ENCODE data around the gene JAM3.

Gene JAM3

DNA sequence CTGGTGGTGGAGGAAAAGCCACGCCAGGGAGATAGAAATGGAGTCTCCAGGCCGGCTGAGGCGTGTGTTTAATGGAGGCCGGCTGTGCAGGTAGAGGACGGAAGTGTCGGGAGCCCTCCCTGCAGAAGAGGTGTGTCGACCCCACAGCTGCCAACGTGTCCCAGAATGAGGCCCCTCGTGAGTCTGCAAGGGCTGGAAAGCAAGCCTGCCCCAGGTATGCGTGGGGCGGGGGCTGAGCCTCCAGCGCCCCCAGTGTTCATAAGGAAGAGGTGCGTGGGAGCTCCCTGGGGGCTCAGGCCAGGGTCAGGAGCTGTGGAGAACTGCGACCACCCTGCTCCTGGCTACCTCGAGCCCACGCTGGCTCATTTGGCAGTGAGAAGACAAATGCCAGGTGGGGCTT is 38.0 kb upstream of the JAM3 start:
- Histone ChIP-seq H3K27me3 (replicated peaks; ENCODE audit: control insufficient read depth, insufficient read depth, low read length, poor library complexity, severe bottlenecking) (no peaks in the 10 kb centered on the region), H3K4me3 (ENCODE audit: insufficient read depth, low read depth, low read length, poor library complexity, severe bottlenecking) (no peak overlapping the region), H3K36me3 (ENCODE audit: control insufficient read depth, insufficient read depth, low read length) (no peaks in the 10 kb centered on the region), H3K9me3 (ENCODE audit: control insufficient read depth, low read length) (no peaks in the 10 kb centered on the region), H3K4me1 (ENCODE audit: control insufficient read depth, insufficient read depth, low read length, poor library complexity, severe bottlenecking) (peaks cover 33% of the 10 kb centered on the region), H3K27ac (ENCODE audit: insufficient read depth, low read length, poor library complexity, severe bottlenecking) (no peak overlapping the region)
- DNase-seq: no peak

DNA sequence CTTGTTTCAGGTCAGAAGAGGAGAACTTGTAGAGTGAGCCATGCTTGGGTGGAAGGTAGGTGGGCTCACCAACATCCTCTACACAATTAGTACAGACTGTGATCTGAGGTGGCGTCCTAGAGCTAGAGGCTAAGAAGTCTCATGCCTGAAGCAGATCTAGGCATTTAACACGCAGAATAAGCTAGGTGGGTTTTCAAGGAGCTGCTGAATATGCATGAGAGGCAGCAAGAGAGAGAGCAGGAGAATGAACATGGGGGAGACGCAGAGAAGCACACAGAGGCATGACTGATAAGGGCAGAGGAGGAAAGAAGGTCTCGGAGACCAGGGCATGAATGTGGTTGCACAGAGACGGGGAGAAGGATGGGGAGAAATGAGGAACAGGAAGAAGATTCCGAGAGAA is 36.8 kb upstream of the JAM3 start:
- H3K27ac ChIP-seq (ENCODE audit: insufficient read depth, low read length, poor library complexity, severe bottlenecking): no peak overlapping the region
- H3K4me1 ChIP-seq (ENCODE audit: control insufficient read depth, insufficient read depth, low read length, poor library complexity, severe bottlenecking): peaks cover 33% of the 10 kb centered on the region
- no peaks in the 10 kb centered on the region for H3K9me3 ChIP-seq (ENCODE audit: control insufficient read depth, low read length)
- H3K27me3 ChIP-seq (replicated peaks; ENCODE audit: control insufficient read depth, insufficient read depth, low read length, poor library complexity, severe bottlenecking): no peaks in the 10 kb centered on the region
- H3K4me3 ChIP-seq (ENCODE audit: insufficient read depth, low read depth, low read length, poor library complexity, severe bottlenecking): no peak overlapping the region
- no peaks in the 10 kb centered on the region for H3K36me3 ChIP-seq (ENCODE audit: control insufficient read depth, insufficient read depth, low read length)
- no peak for DNase-seq

DNA sequence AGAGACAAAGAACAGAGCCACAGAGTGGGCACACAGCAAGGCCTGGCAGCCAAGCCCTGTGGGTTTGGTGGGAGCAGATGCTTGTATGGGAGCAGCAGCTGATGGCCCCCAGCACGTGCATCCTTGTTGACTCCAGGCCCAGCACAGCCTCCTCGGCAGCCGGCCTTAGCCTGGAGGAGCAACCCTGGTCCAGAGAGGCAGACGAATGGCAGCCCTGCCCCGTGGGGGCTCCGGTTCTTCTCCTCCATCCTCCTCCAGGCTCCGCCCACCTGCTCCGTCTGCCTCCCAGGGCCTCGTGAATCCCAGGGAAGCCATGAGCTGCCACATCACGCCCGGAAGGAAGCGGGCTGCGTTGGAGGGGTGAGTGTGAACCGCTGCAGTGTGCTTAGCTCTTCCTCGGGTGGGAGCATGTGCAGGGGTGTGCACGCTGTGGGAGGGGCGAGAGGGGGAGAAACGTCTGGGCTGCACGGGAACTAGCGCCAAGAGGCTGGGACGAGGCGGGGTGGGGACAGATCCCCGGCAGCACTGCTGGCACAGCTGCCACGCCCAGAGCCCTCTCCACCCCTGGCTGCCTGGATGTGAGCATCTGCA is 36.3 kb upstream of the JAM3 start:
- Histone ChIP-seq H3K4me1 (ENCODE audit: control insufficient read depth, insufficient read depth, low read length, poor library complexity, severe bottlenecking) (peaks cover 29% of the 10 kb centered on the region), H3K36me3 (ENCODE audit: control insufficient read depth, insufficient read depth, low read length) (no peaks in the 10 kb centered on the region), H3K27me3 (replicated peaks; ENCODE audit: control insufficient read depth, insufficient read depth, low read length, poor library complexity, severe bottlenecking) (no peaks in the 10 kb centered on the region), H3K9me3 (ENCODE audit: control insufficient read depth, low read length) (no peaks in the 10 kb centered on the region), H3K27ac (ENCODE audit: insufficient read depth, low read length, poor library complexity, severe bottlenecking) (no peak overlapping the region), H3K4me3 (ENCODE audit: insufficient read depth, low read depth, low read length, poor library complexity, severe bottlenecking) (no peak overlapping the region)
- DNase-seq: no peak

DNA sequence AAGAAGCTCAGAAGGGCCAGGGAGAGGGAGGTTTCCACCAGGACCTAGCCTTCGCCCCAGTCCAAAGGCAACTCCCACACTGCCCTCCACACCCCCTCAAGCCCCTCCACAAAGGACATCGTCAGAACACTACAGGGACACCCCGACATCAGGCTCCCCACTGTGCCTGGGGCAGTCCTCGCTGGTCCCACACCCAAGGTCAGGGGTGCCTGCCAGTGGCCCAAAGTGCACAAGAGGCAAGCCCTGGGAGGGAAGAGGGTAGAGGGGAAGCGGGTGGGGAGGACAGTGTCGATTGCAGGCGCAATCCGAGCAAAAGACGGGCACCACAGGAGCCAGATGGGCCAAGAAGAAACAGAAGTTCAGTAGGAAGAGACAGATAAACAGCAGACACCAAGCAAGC is 35.6 kb upstream of the JAM3 start:
- H3K4me1 ChIP-seq (ENCODE audit: control insufficient read depth, insufficient read depth, low read length, poor library complexity, severe bottlenecking): peaks cover 26% of the 10 kb centered on the region
- H3K9me3 ChIP-seq (ENCODE audit: control insufficient read depth, low read length): no peaks in the 10 kb centered on the region
- H3K4me3 ChIP-seq (ENCODE audit: insufficient read depth, low read depth, low read length, poor library complexity, severe bottlenecking): no peak overlapping the region
- no peak overlapping the region for H3K27ac ChIP-seq (ENCODE audit: insufficient read depth, low read length, poor library complexity, severe bottlenecking)
- no peaks in the 10 kb centered on the region for H3K36me3 ChIP-seq (ENCODE audit: control insufficient read depth, insufficient read depth, low read length)
- DNase-seq: no peak
- no peaks in the 10 kb centered on the region for H3K27me3 ChIP-seq (replicated peaks; ENCODE audit: control insufficient read depth, insufficient read depth, low read length, poor library complexity, severe bottlenecking)

DNA sequence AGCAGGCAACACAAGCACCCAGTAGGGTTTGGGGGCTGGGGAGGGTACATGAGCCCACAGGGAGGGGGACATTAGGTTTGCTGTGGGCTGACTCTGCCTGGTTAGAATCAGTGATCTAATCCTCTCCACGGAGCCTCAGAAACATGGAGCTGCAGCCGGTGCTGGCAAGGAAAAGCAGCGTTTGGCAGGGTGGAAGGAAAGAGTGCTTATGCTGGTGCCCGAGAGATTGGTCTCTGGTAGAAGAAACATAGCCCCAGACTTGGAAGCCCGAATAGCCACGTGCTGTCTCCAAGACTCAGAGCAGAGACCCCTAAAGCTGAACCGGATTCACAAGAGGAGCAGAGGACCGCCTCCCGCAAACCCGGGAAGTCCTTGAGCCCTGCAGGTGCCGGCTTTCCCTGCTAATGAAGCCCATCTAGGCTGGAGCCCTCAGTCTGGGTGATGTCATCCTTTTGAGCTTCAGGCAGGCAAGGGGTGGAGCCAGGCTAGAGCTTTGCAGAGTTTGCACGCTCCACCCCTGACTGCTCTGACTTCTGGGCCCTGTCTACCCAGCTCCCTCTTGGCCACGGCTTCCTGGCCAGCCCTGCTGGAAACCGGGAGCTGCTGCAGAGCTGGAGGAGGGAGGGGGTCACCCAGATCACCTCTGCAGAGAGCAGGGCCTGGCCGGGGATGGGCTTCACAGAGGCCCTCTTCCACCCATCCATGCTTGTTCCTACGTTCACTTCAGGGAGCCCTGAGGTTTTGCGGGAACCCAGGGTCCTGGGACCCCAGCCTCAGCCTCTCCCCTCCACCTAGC is 35.0 kb upstream of the JAM3 start:
- H3K27ac ChIP-seq (ENCODE audit: insufficient read depth, low read length, poor library complexity, severe bottlenecking): peak overlapping the region; percentile 27
- no peaks in the 10 kb centered on the region for H3K9me3 ChIP-seq (ENCODE audit: control insufficient read depth, low read length)
- no peaks in the 10 kb centered on the region for H3K27me3 ChIP-seq (replicated peaks; ENCODE audit: control insufficient read depth, insufficient read depth, low read length, poor library complexity, severe bottlenecking)
- peaks cover 23% of the 10 kb centered on the region for H3K4me1 ChIP-seq (ENCODE audit: control insufficient read depth, insufficient read depth, low read length, poor library complexity, severe bottlenecking)
- no peaks in the 10 kb centered on the region for H3K36me3 ChIP-seq (ENCODE audit: control insufficient read depth, insufficient read depth, low read length)
- DNase-seq: peak in 2 of 3 donors; percentile 22 to 29
- no peak overlapping the region for H3K4me3 ChIP-seq (ENCODE audit: insufficient read depth, low read depth, low read length, poor library complexity, severe bottlenecking)

DNA sequence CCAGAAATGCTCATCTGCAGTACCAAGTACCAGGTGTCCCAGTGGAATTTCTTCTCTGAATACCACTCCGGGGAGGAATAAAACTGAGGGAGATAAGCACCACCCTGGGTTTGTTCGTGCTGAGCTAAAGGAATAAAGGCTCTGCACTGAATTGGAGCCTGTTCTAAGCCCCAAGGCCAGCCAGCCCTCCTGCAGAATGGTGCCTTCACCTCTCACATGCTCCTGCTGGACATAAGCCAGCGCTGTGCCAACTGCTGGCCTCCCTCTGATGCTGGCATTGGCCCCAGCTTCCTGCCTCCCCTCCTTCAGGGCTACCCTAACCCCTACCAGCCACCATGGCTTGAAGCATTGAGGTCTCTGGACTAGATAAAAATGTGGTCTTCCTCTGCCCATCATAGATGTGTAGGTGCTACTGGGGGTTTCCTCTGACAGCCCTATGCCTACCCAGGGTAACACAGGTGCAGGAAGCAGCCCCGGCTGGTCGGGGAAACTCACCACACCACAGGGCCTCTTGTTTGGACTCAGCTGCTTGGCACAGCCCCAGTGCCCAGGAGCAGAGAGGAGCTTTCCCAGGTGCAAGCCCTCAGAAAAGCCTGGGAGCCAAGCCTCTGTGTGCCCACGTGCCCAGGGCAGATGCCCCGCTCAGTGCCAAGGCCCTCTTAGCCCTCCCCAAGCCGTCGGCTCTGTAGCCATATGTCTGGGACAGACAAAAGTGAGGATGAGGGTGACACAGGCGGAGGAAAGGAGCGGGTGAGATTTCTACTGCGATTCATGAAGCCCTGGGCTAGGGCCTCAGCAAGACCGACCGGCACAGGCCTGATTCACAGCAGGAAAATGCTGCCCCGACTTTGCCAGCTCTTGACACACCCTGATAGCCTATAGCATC is 34.1 kb upstream of the JAM3 start:
- H3K36me3 ChIP-seq (ENCODE audit: control insufficient read depth, insufficient read depth, low read length): no peaks in the 10 kb centered on the region
- no peaks in the 10 kb centered on the region for H3K9me3 ChIP-seq (ENCODE audit: control insufficient read depth, low read length)
- H3K4me1 ChIP-seq (ENCODE audit: control insufficient read depth, insufficient read depth, low read length, poor library complexity, severe bottlenecking): peaks cover 23% of the 10 kb centered on the region
- no peak for DNase-seq
- no peak overlapping the region for H3K27ac ChIP-seq (ENCODE audit: insufficient read depth, low read length, poor library complexity, severe bottlenecking)
- no peaks in the 10 kb centered on the region for H3K27me3 ChIP-seq (replicated peaks; ENCODE audit: control insufficient read depth, insufficient read depth, low read length, poor library complexity, severe bottlenecking)
- no peak overlapping the region for H3K4me3 ChIP-seq (ENCODE audit: insufficient read depth, low read depth, low read length, poor library complexity, severe bottlenecking)

DNA sequence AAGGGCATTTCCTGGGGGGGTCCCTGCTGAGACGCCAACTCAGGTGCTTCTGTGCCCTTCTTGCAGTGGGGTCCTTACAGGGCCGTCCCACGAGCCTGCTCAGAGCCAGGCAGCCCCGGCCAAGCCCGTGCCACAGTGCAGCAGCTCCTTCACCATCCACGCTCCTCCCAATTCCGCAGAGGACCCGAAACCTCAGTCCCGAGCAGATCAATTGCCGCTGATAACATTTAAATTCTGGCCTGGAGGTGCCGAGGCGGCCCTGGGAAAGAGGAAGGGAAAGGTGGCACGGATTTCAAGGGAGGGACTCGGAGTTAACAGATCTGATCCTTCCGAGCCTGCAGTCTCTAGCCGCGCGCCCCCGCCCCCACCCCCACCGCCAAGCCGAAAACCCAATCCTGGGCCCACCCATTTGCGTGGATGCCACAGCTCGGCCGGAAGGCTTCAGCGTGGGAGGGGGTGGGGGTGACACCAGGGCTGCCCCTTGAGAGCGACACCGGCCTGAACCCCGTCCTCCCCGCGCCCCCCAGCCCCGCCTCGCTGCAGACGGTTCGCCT is 32.3 kb upstream of the JAM3 start:
- Histone ChIP-seq H3K4me3 (ENCODE audit: insufficient read depth, low read depth, low read length, poor library complexity, severe bottlenecking) (peak overlapping the region; percentile 67), H3K27me3 (replicated peaks; ENCODE audit: control insufficient read depth, insufficient read depth, low read length, poor library complexity, severe bottlenecking) (no peaks in the 10 kb centered on the region), H3K36me3 (ENCODE audit: control insufficient read depth, insufficient read depth, low read length) (no peaks in the 10 kb centered on the region), H3K27ac (ENCODE audit: insufficient read depth, low read length, poor library complexity, severe bottlenecking) (peak overlapping the region; percentile 79), H3K4me1 (ENCODE audit: control insufficient read depth, insufficient read depth, low read length, poor library complexity, severe bottlenecking) (peaks cover 23% of the 10 kb centered on the region), H3K9me3 (ENCODE audit: control insufficient read depth, low read length) (no peaks in the 10 kb centered on the region)
- DNase-seq: peak in 1 of 3 donors; percentile 9

DNA sequence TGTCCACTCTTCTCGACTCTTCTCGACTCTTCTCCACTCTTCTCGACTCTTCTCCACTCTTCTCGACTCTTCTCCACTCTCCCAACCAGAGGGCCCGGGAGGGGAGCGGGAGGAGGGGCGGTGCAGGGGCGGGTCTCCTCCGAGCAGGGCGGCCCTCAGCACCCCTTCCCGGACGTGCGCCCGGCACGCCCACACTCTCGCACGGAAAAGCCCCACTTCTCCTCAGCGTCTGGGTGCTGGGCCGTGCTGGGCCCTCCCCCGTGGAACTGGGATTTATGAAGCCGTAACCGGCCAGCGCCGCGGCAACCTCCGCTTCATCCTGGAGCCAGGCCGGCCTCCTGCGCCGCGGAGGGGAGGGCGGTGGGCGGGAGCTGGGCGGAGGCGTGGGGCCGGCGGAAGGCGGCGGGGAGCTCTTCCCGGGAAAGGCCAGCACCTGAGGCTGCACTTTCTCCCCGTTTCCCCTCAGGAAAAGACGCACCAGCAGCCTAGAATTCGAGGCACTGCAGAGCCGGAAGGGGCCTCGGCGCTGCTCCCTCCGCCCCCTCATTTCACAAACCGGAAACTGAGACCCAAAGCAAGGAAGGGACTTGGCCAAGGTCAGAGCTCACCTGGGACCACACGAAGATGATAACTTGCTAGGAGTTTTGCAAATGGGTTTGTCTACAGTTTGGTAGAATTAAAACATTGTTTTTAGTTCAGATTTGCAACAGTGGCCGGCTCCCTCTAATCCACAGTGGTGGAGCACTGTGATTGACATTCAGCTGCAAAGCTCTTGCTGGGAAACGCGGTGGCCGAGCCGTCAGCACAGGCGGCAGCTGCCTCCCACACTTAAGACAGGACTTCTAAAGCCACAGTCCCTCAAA is 31.6 kb upstream of the JAM3 start:
- Histone ChIP-seq H3K27me3 (replicated peaks; ENCODE audit: control insufficient read depth, insufficient read depth, low read length, poor library complexity, severe bottlenecking) (no peaks in the 10 kb centered on the region), H3K4me3 (ENCODE audit: insufficient read depth, low read depth, low read length, poor library complexity, severe bottlenecking) (peak overlapping the region; percentile 67)

DNA sequence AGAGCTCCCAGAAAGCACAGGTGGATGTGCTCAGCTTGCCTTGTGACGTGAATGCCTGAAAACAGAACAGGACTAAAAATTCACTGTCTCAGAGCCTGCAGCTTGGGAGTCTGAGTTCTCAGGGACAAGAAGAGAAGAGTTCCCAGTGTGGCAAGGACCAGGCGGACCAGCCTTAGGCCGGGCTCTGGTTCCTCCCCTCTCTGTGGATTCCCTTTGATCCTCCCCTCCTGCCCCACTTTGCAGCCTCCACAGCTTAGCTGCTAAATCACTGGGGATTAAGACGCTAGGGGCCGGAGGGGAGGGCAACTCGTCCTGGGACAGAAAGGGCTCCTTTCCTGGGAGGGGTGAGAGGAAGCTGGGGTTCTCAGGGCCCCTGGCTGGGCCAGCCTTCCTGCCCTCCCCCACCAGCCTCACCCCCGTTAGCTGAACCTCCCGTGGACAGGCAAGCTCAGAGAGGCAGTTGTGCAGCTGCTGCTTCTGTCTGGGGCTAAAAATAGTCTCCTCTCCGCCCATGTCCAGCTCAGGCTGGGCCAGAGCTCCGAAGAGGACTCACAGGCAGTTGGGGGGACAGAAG is 29.9 kb upstream of the JAM3 start:
- H3K27me3 ChIP-seq (replicated peaks; ENCODE audit: control insufficient read depth, insufficient read depth, low read length, poor library complexity, severe bottlenecking): no peaks in the 10 kb centered on the region
- H3K36me3 ChIP-seq (ENCODE audit: control insufficient read depth, insufficient read depth, low read length): no peaks in the 10 kb centered on the region
- no peak overlapping the region for H3K4me3 ChIP-seq (ENCODE audit: insufficient read depth, low read depth, low read length, poor library complexity, severe bottlenecking)
- no peaks in the 10 kb centered on the region for H3K9me3 ChIP-seq (ENCODE audit: control insufficient read depth, low read length)
- no peak for DNase-seq
- no peak overlapping the region for H3K27ac ChIP-seq (ENCODE audit: insufficient read depth, low read length, poor library complexity, severe bottlenecking)
- peaks cover 14% of the 10 kb centered on the region for H3K4me1 ChIP-seq (ENCODE audit: control insufficient read depth, insufficient read depth, low read length, poor library complexity, severe bottlenecking)

More for the DNA sequence above, 31.6 kb upstream of the JAM3 start:
- Histone ChIP-seq H3K27ac (ENCODE audit: insufficient read depth, low read length, poor library complexity, severe bottlenecking) (peak overlapping the region; percentile 79), H3K36me3 (ENCODE audit: control insufficient read depth, insufficient read depth, low read length) (no peaks in the 10 kb centered on the region), H3K9me3 (ENCODE audit: control insufficient read depth, low read length) (no peaks in the 10 kb centered on the region), H3K4me1 (ENCODE audit: control insufficient read depth, insufficient read depth, low read length, poor library complexity, severe bottlenecking) (peaks cover 23% of the 10 kb centered on the region)
- DNase-seq: peak; percentile 29 to 56 (median 43)
